ENCODE results near the gene SLC6A16. TPM values are rescaled to one million over a fixed set of nuclear protein-coding genes. Genes with fewer than 3 reads are reported as not detected.

Gene SLC6A16
- total RNA-seq, 4 donors from 2014 or later = 0.23 to 1.4 (median 0.34) TPM; not detected in 1

DNA sequence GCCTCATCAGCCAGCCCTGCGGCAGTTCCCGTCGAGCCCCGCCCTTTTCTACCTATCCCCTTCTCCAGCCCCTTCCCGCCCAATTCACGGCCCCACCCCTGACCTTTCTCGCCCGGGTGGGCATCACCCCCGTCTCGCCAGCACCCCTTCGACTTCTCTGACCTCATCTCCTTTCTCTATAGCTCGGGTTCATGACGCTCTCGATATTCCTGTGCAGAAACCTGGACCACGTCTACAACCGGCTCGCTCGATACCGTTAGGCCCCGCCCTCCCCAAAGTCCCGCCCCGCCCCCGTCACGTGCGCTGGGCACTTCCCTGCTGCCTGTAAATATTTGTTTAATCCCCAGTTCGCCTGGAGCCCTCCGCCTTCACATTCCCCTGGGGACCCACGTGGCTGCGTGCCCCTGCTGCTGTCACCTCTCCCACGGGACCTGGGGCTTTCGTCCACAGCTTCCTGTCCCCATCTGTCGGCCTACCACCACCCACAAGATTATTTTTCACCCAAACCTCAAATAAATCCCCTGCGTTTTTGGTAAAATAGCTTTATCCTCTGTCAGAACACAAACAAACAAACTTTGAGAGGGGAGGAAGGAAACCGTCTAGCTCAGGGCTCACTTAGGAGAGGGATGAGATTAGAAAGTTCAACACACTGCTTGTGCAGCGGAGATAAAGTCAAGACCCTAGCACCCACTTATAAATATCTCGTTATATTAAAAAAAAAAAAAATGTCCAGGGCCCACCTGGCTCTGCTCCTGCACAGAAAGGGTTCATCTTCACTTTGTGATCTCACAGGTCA is 15.3 kb upstream of the SLC6A16 start:
- Histone ChIP-seq H3K9me3 (no peaks in the 10 kb centered on the region), H3K36me3 (peaks cover 42% of the 10 kb centered on the region), H3K4me1 (peaks cover 30% of the 10 kb centered on the region), H3K27ac (peak overlapping the region; percentile 84), H3K27me3 (no peaks in the 10 kb centered on the region), H3K4me3 (peak overlapping the region; percentile 43)
- 20% methylated on average over 36 of the region's 36 CpGs for WGBS
- DNase-seq (ENCODE audit: low spot score in 2 of 2) = peak; percentile 81 to 86
- TF ChIP-seq EP300 (IDR thresholded peaks at IDR 0.05) (no peak), POLR2AphosphoS5 (IDR thresholded peaks at IDR 0.05) (no peak), POLR2A (IDR thresholded peaks at IDR 0.05) (no peak)
- TF ChIP-seq, protein P1, sequence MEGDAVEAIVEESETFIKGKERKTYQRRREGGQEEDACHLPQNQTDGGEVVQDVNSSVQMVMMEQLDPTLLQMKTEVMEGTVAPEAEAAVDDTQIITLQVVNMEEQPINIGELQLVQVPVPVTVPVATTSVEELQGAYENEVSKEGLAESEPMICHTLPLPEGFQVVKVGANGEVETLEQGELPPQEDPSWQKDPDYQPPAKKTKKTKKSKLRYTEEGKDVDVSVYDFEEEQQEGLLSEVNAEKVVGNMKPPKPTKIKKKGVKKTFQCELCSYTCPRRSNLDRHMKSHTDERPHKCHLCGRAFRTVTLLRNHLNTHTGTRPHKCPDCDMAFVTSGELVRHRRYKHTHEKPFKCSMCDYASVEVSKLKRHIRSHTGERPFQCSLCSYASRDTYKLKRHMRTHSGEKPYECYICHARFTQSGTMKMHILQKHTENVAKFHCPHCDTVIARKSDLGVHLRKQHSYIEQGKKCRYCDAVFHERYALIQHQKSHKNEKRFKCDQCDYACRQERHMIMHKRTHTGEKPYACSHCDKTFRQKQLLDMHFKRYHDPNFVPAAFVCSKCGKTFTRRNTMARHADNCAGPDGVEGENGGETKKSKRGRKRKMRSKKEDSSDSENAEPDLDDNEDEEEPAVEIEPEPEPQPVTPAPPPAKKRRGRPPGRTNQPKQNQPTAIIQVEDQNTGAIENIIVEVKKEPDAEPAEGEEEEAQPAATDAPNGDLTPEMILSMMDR (IDR thresholded peaks at IDR 0.05) = no peak

DNA sequence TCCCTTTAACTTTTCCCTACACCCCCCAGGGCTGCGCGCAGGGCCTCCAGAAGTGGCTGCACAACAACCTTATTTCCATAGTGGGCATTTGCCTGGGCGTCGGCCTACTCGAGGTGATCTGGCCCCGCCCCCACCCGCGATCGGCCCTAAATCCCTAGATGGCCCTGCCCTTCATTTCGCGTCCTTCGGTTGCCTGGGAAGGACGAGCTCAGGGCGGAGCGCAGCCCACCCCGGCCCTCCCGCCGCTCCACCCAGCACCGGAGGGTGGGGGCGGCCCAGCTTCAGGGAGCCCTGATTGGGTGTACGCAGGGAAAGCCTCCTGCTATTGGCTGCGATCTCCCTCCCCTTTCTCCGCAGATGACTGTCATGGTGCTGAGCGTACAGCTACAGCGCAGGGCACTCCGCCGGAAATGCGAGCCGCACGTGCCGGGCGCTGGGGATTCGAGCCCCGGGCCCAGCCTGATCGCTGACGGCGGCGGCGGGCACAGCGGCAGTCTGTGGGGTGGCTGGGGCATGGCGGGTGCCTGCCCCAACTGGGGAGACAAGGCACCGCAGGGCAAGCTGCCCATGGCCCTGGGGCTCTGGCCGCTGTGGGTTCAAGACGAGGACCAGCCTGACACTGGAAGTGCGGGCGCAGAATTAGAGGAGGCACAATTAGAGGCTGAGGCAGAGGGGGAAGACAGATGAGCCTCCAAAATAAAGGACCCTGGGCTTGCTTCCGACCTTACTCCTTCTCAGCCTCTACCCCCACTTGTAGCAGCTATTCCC is 14.5 kb upstream of the SLC6A16 start:
- Histone ChIP-seq H3K4me1 (peaks cover 30% of the 10 kb centered on the region), H3K27ac (peak overlapping the region; percentile 84), H3K36me3 (peaks cover 34% of the 10 kb centered on the region), H3K4me3 (peak overlapping the region; percentile 43), H3K9me3 (no peaks in the 10 kb centered on the region), H3K27me3 (no peaks in the 10 kb centered on the region)
- WGBS = 20% methylated on average over 33 of the region's 47 CpGs
- TF ChIP-seq EP300 (IDR thresholded peaks at IDR 0.05) (no peak), POLR2AphosphoS5 (IDR thresholded peaks at IDR 0.05) (peak in 1 of 3 donors; percentile 76), POLR2A (IDR thresholded peaks at IDR 0.05) (peak in 1 of 2 donors; percentile 7)
- TF ChIP-seq, protein P1 (IDR thresholded peaks at IDR 0.05) = no peak
- peak; percentile 88 to 92 for DNase-seq (ENCODE audit: low spot score in 2 of 2)

DNA sequence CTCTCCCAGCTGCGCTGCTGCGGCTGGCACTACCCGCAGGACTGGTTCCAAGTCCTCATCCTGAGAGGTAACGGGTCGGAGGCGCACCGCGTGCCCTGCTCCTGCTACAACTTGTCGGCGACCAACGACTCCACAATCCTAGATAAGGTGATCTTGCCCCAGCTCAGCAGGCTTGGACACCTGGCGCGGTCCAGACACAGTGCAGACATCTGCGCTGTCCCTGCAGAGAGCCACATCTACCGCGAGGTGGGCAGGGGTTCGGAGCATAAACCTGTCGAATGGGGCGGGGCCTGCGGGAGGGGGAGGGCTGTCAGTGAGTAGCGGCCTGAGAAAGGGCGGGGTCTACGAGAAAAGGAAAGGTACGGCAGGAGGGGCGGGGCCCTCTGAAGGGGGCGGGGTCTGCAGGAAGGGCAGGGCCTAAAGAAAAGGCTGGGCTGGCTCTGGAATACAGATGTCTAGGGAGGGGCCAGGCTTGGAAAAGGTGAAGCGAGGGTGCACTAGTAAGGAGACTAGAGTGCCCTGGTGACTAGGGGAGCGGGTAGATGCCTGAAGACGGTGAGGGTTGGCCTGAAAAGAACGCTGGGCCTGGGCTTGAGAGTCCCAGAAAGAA is 13.8 kb upstream of the SLC6A16 start:
- DNase-seq (ENCODE audit: low spot score in 2 of 2) = peak; percentile 89 to 92
- peak overlapping the region; percentile 43 for H3K4me3 ChIP-seq
- WGBS = 8% methylated on average over 28 of the region's 30 CpGs
- H3K27me3 ChIP-seq = no peaks in the 10 kb centered on the region
- H3K4me1 ChIP-seq = peaks cover 30% of the 10 kb centered on the region
- peak overlapping the region; percentile 84 for H3K27ac ChIP-seq
- peaks cover 27% of the 10 kb centered on the region for H3K36me3 ChIP-seq
- H3K9me3 ChIP-seq = no peaks in the 10 kb centered on the region
- TF ChIP-seq POLR2AphosphoS5 (IDR thresholded peaks at IDR 0.05) = peak in 1 of 3 donors; percentile 1
- TF ChIP-seq, protein P1 (IDR thresholded peaks at IDR 0.05) = no peak

DNA sequence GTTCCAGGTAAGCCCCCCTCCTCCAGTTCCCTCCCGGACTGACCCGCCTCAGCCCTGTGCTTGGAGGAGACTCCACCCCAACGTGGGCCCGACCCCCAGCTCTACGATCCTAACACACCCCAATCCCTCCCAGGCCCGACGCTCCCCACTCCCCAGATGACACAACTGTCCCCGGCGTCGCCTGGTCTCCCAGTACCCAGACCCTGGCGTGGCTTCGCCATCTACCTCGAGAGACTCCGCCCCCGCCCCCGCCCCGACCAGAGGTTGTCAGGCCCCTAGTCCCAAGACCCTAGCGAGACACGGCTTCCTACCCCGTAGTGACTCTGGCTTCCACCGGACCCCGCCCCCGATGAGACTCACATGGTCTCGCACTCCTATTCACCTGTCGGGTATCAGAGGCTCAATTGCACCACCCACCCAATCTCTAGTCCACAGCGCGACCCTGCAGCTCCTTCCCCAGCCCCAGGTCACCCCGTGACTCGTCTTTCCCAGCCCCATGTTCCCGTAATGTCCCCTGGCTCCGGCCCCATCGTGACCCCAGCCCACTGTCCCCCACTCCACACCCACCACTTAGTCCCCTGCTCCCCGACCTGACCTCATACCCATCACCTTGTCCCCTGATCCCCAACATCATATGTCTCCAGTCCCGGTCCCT is 13.2 kb upstream of the SLC6A16 start:
- Histone ChIP-seq H3K27me3 (no peaks in the 10 kb centered on the region), H3K9me3 (no peaks in the 10 kb centered on the region), H3K4me3 (peak overlapping the region; percentile 43), H3K27ac (no peak overlapping the region), H3K36me3 (peaks cover 22% of the 10 kb centered on the region), H3K4me1 (peaks cover 30% of the 10 kb centered on the region)
- DNase-seq (ENCODE audit: low spot score in 2 of 2) = peak in 1 of 2 donors; percentile 79
- WGBS = 36% methylated on average over 34 of the region's 34 CpGs
- no peak for TF ChIP-seq EP300 (IDR thresholded peaks at IDR 0.05)
- TF ChIP-seq, protein P1 (IDR thresholded peaks at IDR 0.05) = no peak
- peak in 1 of 3 donors; percentile 4 for TF ChIP-seq POLR2AphosphoS5 (IDR thresholded peaks at IDR 0.05)
- TF ChIP-seq POLR2A (IDR thresholded peaks at IDR 0.05) = no peak
